Activated CD4-positive, CD25-positive, alpha-beta regulatory T cell (primary cell): Measurements from ENCODE around the gene CD300LB.
"Not testable (repeated sequence)": the region's sequence is repeated elsewhere in the genome, so short reads cannot be mapped to it uniquely, and the experiment has no call there.

Experiments used
- DNase-seq, 4 experiments: peaks; one replicate each; lab custom pipeline; 2025; lab: John Stamatoyannopoulos, UW

The CD300LB gene

GRCh38 chr17:74493331-74493833 lies 37.9 kb downstream of the CD300LB start:
- DNase-seq: peak in 1 of 4 experiments; percentile 44

GRCh38 chr17:74491626-74492025 lies 39.6 kb downstream of the CD300LB start:
- no peak for DNase-seq

GRCh38 chr17:74490716-74491115 lies 40.6 kb downstream of the CD300LB start:
- no peak for DNase-seq

- not testable (repeated sequence) for DNase-seq
Observed at GRCh38 chr17:74488276-74488675, 43.0 kb downstream of the CD300LB start.

GRCh38 chr17:74485841-74486240 lies 45.4 kb downstream of the CD300LB start:
- no peak for DNase-seq

- DNase-seq: no peak
Observed at GRCh38 chr17:74485022-74485743, 46.1 kb downstream of the CD300LB start.

- DNase-seq: no peak
Observed at GRCh38 chr17:74484066-74484465, 47.2 kb downstream of the CD300LB start.

GRCh38 chr17:74481621-74482020 lies 49.7 kb downstream of the CD300LB start:
- no peak for DNase-seq

- no peak for DNase-seq
Observed at GRCh38 chr17:74480290-74480689, 51.0 kb downstream of the CD300LB start.

- no peak for DNase-seq
Observed at GRCh38 chr17:74478420-74479100, 52.7 kb downstream of the CD300LB start.

- DNase-seq: no peak
Observed at GRCh38 chr17:74477411-74477810, 53.9 kb downstream of the CD300LB start.

- DNase-seq: no peak
Observed at GRCh38 chr17:74475189-74475588, 56.1 kb downstream of the CD300LB start.

GRCh38 chr17:74474043-74474792 lies 57.1 kb downstream of the CD300LB start:
- no peak for DNase-seq

GRCh38 chr17:74473294-74473693 lies 58.0 kb downstream of the CD300LB start:
- DNase-seq: no peak

- DNase-seq: no peak
Observed at GRCh38 chr17:74472890-74473289, 58.4 kb downstream of the CD300LB start.

GRCh38 chr17:74471341-74471740 lies 59.9 kb downstream of the CD300LB start:
- no peak for DNase-seq
